Mesenteric fat pad (tissue), 1 donor: ENCODE measurements around the gene CLIC3. TPM values are rescaled to one million over a fixed set of nuclear protein-coding genes. Genes with fewer than 3 reads are reported as not detected.

Experiments
- DNase-seq: peaks from one replicate; pipeline ENCODE4 v3.0.0-alpha.2; 2020; ENCODE audit warnings: low spot score
- total RNA-seq: library from RNA; stranded (reverse); fragmentation: NEBNext Ultra II Directional; extraction: Animal tissue kit (Norgen Biotek cat#: 25700); gene quantifications from one replicate; pipeline ENCODE4 v1.2.1, GENCODE V29; 2021
- donor health status: DM: yes; HTN: yes; CAD: no.

Gene CLIC3
- total RNA-seq, 1 donor from 2014 or later = 1.6 TPM

DNA sequence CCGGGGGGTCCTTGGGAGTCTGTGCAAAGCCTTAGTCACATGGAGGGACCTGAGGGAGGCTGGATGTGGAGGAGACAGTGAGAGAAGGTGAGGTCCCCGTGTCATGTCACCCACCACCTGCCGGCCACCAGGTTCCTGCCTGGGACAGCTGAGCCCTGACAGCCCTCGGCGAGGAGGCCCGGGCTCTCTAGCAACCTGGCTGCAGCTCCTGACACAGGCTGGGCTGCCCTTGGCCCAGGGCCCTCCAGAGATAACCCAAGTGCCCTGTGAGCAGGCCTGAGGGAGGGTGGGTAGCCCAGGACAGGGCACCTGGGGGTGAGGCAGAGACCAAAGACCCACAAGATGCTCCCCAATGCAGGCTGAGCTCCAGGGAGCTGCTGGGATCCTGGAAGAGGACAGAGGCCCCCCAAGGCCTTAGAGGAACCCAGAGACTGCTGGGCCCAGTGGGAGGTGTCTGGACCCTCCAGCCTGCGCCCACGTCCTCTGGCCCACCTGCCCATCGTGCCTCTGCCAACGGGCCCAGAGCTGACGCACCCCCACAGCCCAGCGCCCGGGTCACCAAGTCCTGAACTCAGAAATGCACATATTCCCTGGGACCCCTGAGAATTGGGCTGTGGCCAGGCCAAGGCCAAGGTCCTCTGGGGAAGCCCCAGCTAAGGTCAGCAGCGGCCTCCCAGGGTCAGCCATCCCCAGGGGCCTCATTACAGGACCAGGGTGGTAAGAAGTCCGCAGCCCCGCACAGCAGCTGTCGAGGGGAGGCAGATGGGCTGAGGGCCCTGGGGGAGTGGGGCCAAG is 27.8 kb downstream of the CLIC3 start:
- no peak for DNase-seq

DNA sequence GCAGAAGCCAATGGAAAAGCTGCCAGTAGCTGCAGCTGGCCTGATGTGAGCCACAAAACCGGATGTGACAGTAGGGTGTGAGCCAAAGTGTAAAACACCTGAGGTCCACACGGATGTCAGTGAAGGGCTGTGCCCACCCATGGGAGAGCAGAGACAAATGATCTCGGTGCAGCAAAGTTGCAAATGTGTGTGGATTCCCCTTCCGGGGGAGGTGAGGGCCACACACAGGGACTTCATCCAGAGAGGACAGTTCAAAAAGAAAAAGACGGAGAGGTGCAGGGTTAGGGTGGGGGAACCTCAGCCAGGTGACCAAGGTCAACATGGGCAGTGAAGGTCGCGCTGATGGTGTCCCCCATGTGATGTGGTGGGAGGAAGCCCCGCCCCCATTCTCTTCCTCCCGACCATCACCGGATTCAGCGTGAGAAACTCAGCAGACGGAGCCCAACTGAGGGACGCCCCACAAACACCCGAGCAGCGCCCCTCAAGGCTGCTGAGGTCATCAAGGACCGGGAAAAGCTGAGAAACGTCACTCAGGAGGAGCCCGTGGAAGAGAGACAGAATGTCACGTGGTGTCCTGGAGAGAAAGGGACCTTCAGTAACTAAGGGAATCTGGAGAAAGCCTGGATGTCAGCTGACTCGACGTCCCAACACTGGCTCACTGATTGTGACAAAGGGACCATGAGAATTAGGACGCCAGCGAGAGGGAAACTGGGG is 30.4 kb downstream of the CLIC3 start:
- DNase-seq = no peak

- DNase-seq = no peak
These were observed 31.4 kb downstream of the CLIC3 start for GRCh38 chr9:136964833-136965422.

DNA sequence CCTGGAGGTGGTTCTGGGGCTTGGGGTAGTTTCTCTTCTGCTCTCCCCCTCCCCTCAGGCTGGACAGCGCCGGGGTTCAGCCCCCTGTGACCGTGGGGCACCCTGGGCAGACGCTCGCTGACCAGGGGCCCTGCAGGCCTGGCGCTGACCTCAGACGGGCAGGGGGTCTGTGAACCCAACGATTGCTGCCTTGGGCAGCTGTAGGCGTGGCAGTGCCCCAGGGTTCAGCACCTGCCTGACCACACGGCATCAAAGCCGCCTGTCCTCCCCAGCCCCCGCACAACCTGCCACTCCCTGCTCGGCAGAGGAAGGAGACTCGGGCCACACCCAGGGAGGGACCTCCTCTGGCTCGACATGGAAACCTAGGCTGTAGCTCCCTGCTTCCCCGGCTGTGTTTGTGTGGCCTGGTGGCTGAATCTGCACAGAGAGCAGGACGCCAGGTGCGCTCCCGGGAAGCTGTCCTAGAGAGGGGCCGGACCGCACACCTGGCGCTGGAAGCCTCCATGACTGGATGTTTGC is 32.1 kb downstream of the CLIC3 start:
- DNase-seq = no peak

DNA sequence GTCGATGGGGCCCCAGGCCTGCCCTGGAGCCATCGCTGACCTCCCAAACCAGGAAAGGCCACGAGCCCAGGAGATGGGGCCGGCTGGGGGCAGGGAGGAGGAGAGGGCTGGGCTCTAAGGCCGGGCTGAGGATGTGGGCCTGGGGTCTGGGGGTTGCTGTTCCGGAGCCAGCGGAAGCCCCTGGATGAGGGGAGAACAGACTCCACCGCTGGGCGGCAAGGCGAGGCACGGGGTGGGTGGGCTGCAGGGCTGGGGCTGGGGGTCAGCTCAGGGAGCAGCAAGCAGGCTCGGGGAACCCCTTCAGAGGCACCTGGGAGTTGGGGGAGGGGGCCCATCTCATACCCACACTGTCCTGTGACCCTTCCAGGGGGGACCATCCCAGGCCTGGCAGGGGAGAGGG is 32.6 kb downstream of the CLIC3 start:
- DNase-seq = no peak

- DNase-seq = no peak
These were observed 33.0 kb downstream of the CLIC3 start for GRCh38 chr9:136963341-136963740.

GRCh38 chr9:136962701-136963248 is 33.6 kb downstream of the CLIC3 start:
- DNase-seq = no peak

- DNase-seq = no peak
These were observed 34.2 kb downstream of the CLIC3 start for GRCh38 chr9:136962163-136962562.

- no peak for DNase-seq
These were observed 34.9 kb downstream of the CLIC3 start for GRCh38 chr9:136961279-136962065.

DNA sequence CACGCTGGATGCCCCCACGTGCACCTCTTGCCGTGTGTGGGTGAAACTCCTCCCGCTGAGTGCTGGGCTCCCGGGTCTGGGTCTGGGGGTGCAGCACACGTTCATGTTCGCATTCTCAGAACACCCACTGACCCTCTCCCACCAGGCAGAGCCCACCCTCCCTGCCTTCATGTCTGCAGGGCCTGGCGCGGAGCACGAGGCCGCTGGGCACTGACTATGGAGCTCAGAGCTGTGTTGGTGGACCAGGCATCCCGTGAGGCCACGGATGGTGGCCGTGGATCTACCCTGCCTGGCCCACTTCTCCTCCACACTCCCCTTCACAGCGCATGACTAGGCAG is 35.5 kb downstream of the CLIC3 start:
- DNase-seq = no peak

DNA sequence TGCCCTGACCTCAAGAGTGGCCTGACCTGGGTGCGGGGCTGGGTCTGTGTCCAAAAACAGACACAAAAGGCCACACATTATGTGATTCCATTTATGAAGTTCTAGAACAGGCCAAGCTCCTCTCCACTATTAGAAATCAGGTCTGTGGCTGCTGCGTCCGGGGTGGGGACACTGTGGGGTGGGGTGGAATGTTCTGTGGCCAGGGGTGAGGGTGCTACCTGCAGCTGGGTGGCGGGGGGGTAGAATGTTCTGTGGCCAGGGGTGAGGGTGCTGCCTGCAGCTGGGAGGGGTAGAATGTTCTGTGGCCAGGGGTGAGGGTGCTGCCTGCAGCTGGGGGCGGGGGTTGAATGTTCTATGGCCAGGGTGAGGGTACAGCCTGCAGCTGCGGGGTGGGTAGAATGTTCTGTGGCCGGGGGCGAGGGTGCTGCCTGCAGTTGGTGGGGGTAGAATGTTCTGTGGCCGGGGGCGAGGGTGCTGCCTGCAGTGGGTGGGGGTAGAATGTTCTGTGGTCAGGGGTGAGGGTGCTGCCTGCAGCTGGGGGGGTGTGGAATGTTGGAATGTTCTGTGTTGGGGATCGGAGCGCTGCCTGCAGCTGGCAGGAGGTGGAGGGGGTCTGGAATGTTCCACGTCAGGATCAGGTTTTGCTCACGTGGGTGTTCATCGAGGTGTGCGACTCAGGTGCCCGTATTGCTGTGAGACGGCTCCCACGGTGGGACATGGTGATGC is 36.0 kb downstream of the CLIC3 start:
- no peak for DNase-seq

DNA sequence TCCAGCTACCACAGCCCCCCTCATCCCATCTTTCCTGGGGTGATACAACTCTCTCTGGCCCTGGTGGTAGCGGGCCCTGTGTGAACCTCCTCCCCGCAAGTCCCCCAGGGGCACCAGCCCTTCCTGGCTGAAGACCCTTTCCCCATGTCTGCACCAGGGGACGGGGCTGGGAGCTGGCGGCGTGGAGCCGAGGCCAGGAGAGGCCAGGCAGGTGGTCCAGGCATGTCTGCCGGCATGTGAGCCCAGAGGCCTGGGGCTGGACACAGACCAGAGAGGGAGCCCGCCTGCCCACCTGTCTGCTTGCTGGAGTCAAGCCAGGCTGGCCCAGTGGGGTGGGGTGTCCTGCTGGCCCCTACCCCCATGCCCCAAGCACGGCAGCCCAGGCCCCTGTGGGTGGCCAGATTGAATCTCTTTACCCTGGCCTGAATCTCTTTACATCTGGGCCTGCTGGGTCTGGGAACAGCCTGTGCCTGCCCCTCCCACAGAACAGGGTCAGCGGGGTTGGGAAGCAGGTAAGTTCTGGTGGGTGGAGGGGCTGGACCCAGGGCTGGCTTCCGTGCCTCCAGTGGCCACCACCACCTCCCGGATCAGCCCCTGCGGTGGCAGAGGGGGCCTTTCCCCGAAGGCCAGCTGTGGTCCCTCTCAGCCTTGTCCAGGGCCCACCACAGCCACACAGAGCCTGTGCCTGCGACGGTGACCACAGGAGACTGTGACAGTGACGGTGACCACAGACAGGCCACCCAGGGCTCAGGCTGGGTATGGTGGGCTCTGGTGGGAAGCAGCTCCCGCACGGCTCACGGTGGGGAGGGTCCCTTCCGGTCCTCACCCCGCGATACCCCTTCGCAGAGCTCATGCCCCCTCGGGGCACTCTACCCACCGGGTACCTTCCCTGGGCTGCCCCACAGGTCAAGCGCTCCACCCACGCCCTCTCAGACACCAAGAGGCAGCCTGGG is 37.2 kb downstream of the CLIC3 start:
- DNase-seq = no peak

DNA sequence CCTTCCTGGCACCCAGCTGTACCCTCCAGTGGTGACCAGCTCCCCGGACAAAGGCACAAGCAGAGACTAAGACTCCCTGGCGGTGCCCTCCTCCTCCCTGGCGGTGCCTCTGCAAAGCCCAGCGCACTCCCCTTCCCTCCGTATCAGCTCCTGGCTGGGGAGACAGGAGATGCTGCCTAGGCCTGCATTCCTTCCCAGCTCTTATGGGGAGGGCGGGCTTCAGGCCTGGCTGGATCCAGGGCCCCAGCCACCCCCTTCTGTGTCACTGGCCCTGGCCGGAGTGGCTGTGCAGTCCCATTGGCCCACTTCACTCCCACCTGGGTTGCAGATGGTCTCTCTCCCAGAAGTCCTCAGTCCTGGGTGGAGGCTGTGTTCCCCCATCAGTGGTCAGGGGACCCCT is 37.9 kb downstream of the CLIC3 start:
- no peak for DNase-seq

- DNase-seq = no peak
These were observed 38.5 kb downstream of the CLIC3 start for GRCh38 chr9:136957901-136958300.

GRCh38 chr9:136957461-136957860 is 38.9 kb downstream of the CLIC3 start:
- no peak for DNase-seq

- no peak for DNase-seq
These were observed 39.8 kb downstream of the CLIC3 start for GRCh38 chr9:136956604-136957003.

DNA sequence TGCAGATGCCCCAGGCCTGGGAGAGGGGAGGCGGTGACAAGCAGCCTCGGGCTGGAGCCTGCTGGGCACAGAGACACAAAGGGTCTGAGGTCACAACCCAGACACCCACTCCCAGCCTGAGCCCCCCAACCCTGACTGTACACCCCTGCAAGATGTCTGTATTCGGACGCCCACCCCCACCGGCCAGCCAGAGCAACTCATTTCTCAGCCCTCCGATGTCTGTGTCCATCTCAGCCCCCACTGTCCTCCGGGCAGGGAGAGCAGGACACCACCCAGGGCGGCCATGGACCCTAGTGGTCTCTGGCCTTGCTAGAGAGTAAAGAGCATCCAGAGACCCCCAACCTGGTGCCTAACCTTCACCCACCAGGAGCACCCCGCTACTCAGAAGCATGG is 40.4 kb downstream of the CLIC3 start:
- no peak for DNase-seq

DNA sequence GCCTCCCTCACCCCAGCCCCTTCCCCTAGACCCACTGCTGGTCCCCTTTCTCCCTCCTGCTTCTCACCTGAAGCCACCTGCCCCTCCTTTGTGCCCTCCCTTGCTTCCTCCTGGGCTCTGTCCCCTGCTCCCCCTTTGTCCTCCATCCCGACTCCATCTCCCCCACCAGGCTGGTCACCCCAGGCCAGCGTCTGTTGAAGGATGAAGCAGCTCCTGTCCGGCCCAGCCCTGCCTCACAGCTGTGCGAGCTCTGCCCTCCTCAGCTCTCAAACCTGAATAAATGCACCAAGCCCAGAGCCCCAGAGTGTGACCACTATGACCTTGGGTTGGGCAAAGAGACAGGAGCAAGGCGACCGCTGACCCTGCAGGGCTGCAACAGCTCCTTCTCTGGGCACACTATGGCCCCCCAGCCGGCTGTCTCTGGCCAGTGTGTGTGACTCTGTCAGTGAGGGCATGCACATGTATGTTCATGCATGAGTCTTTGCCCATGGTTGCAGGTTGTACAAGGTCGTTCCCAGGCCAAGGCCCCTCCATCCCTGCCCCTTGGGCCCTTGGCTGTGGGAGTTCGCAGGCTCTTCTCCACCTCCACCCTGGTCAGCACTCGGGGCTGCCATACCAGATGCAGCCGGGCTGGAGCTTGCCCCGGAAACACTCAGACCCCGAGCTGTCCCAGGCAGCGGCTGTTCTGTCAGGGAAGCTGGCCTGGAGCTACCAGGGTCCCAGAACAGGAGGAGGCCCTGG is 41.0 kb downstream of the CLIC3 start:
- no peak for DNase-seq
